GM18526 (cell line): ENCODE data around the gene ATF3.

Source experiments
- POLR2A ChIP-seq: IDR thresholded peaks from 3 replicates; pipeline ENCODE4 v1.6.1; 2011; ENCODE audit not compliant: insufficient read length; ENCODE audit errors: extremely low read depth

Gene ATF3

GRCh38 chr1:212611000-212611948 is 2.7 kb downstream of the ATF3 start:
- TF ChIP-seq POLR2A, result no peak

DNA sequence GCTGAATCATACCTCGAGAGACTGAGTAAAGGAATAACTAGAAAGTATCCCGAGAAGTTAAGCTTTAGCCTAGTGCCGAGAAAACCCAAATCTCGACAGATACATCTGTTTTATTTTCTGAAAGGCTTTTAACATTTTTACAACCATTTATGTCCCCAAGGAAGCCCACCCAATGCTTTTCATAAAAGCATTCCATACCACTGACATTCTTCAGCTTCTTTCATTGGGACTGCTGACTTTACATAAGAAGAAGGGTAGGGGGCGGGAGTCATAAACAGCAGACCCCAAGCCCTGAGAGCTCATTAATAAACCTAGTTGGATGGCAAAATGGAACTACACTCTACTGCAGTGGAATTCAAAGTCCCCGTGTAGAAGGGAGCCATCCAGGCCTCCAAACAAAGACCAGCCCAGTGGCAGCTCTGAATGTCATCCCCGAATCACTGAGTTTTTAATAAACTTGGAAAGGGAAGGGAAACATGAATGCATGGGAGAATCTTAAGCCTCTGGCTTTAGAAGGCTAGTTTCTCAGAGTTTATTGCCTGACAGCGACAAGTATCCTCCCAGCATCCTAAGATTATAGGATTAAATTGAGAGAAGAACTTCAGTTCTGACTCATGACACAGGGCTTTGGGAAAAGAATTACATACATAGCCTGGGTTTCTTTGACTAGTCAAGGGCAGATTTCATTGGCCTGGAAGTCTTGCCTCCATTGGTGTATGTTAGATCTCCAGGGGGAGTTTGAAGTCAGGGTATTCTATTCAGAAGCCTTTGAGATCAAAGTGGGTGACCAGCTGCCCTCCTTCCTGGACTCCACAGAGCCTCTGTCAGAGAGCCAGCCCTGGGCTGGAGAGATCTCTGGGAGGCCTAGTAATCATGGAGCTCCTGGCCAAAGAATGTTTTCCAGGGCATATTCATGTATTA is 3.7 kb downstream of the ATF3 start:
- no peak for TF ChIP-seq POLR2A

DNA sequence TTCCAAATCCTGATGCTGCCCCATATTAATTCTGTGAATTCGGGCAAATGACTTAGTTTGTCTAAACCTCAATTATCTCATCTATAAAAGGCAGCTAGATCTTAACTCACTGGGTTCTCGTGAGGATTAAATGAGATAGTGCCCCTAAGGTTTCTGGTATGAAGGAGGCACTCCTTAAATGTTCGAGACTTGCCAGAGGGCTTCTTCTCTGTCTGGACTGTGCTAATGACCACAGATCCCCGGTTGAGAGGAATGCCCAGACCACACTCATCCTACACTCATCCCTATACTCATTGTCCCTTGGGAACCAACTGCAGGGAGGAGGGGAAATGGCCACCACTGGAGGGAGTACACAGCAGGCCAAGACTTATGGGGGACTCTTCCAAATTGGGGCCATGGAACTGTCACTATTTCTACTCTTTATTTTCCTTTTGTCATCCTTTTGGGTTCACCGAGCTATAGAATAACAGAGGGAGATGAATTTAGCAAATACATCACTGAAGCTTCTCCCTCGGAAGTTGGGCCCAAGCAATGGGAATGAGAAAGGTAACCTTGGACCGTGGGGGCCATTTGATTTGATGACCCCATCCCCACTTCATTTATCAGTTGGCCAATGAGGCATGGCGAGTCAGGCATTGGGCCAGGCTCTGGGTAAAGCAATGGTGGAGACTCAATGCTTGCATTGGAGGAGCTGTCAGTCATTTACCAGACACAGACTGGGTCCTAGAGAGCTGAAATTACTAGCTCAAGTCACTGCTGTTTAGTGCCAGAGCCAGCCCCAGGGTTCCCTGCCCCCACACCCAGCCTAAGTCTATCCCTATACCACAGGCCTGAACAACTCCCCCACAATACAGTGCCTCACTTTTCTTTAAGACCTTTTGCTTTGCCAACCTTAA is 5.1 kb downstream of the ATF3 start:
- TF ChIP-seq POLR2A, result no peak

- no peak for TF ChIP-seq POLR2A
Measured at GRCh38 chr1:212614453-212615200, 6.1 kb downstream of the ATF3 start.

GRCh38 chr1:212615201-212615470 is 6.6 kb downstream of the ATF3 start:
- TF ChIP-seq POLR2A, result no peak

DNA sequence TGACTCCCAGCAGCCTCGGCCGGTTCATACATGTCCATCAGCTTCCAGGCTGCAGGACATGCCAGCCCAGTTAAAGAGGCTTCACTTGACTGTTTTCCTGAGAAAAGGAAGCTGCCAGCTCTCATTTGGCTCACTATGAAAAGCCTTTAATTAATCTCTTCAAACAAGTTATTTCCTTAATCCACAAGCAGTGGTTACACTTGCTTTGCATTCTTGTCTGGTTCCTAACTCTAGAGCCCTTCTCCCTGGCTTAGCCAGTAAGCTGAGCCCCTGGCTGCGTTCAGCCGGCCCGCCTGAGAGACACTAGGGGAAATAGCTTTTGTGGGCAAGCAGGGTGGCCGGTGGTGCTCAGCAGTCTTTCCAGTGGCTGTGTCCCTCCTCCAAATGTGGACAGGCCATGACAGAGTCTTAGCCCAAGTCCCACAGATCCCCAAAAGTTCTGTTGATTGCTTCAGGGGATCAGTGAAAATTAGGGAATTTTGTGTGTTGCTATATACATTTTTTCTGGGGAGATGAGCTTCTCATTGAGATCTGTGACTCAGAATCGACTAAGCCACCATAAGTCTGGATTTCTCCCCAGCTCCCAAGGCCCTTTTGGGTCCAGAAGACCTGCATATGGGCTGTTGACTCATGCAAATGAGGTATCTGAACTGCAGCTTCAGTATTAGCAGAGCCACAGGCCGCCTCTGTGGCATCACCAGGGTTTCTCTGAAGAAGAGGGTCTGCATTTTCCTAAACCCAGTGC is 10.1 kb downstream of the ATF3 start:
- no peak for TF ChIP-seq POLR2A

DNA sequence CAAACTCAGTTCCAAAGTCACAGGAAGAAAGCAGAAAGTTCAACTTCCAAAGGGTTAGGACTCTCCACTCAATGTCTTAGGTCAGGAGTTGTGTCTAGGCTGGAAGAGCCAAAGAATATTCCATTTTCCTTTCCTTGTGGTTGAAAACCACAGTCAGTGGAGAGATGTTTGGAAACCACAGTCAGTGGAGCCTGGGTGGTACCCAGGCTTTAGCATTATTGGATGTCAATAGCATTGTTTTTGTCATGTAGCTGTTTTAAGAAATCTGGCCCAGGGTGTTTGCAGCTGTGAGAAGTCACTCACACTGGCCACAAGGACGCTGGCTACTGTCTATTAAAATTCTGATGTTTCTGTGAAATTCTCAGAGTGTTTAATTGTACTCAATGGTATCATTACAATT is 11.7 kb downstream of the ATF3 start:
- no peak for TF ChIP-seq POLR2A

DNA sequence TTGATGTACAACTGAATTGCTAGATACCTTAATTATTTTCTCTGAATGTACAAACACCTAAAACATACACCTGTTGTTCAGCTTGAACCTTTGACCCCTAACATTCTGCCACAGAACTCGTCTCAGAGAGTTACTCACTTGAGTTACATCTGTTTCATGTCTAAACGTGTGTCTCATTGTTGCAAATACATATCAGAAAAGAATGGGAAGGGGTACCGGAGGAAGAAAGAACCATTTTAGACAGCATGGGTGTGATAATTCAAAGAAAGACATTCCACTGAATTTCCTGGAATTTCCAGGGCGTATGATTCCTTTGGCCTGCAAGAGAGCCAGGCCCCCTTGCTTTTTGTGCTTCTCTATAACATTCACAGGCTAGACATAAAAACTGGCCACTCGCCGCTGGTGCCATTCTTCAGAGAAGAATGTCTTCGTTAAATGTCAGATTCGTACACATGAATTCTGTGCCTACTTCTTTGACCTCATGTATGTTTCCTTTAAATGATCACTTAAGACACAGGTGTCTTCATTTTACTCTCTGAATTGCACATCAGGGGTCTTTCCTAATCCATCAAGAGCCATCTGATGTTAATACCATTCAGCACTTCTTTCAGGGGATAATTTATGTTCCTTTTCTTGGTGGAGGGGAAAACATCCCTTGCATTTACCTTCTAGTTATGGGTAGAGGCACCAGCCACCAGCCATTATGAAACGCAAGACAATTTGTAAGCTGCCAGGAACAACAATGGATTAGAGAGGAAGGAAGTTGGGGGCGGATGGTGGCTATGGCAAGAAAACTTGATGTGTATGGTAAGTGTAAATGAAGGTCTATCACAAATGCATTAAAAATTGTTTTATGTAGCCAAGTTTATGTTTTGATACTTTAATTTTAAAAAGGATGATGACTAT is 12.7 kb downstream of the ATF3 start:
- no peak for TF ChIP-seq POLR2A

GRCh38 chr1:212621949-212622305 is 13.4 kb downstream of the ATF3 start:
- TF ChIP-seq POLR2A, result no peak

- no peak for TF ChIP-seq POLR2A
Measured at GRCh38 chr1:212622467-212622866, 13.9 kb downstream of the ATF3 start.

GRCh38 chr1:212622906-212623305 is 14.3 kb downstream of the ATF3 start:
- TF ChIP-seq POLR2A, result no peak

DNA sequence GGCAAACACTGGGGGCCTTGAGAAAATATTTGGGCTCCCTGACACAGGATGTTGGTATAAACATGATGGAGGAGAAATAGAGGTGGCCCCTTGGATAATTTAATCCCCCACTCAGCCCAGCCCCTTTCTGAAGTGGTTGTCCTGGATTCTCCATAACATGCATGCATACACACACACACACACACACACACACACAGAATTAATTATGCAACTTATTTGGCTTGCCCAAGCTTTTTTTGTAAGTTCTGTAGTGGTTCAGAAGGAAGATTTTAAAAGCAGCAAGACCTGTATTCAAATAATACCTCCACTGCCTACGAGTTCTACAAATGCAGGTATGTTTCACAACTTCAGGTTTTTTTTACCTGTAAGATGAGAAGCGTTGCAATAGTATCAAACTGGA is 15.0 kb downstream of the ATF3 start:
- TF ChIP-seq POLR2A, result no peak

GRCh38 chr1:212624976-212625501 is 16.5 kb downstream of the ATF3 start:
- no peak for TF ChIP-seq POLR2A
